Right atrium auricular region (tissue), 2 donors: ENCODE data around the gene GSG1L2. TPM values are rescaled to one million over a fixed set of nuclear protein-coding genes. Genes with fewer than 3 reads are reported as not detected.

Experiments
- DNase-seq: peaks from one replicate; pipeline ENCODE4 v3.0.0-alpha.2; 2019; ENCODE audit warnings: low spot score
- H3K27ac ChIP-seq, 2 donors: fragments of 200-600 bp; sonication (generic); 1 replicate in 1 of 2; 2 replicates in 1 of 2; pipeline ENCODE4 v1.5.1; 2016 to 2019
- H3K27me3 ChIP-seq, 2 donors: fragments of 200-600 bp; sonication (generic); one replicate each; pipeline versions ENCODE4 v1.5.1 to v1.6.0; 2017 to 2019
- H3K36me3 ChIP-seq: fragments of 200-600 bp; sonication (generic); one replicate; pipeline ENCODE4 v1.5.1; 2016
- H3K4me1 ChIP-seq, 2 donors: fragments of 200-600 bp; sonication (generic); one replicate each; pipeline versions ENCODE4 v1.5.1 to v1.6.0; 2017 to 2019
- H3K4me3 ChIP-seq, 2 donors: fragments of 200-600 bp; sonication (generic); 1 replicate in 1 of 2; 2 replicates in 1 of 2; pipeline ENCODE4 v1.5.1; 2017 to 2019; ENCODE audit warnings: mild to moderate bottlenecking in 1 of 2, moderate library complexity in 1 of 2
- H3K9me3 ChIP-seq, 2 donors: fragments of 200-600 bp; sonication (generic); one replicate each; pipeline ENCODE4 v1.5.1; 2019
- CTCF ChIP-seq, 2 donors: fragments of 200-600 bp; sonication (generic); IDR thresholded peaks; one replicate each; pipeline ENCODE4 v1.5.1; 2019; ENCODE audit warnings: antibody characterized with exemption in 2 of 2
- total RNA-seq, 2 donors: library from RNA; depleted of rRNA; stranded (reverse); fragments of >200 nt; gene quantifications; one replicate each; pipeline ENCODE4 v1.1.0, GENCODE V29; 2016

Gene GSG1L2
- total RNA-seq, 2 donors from 2014 or later = not detected

GRCh38 chr17:9859781-9860180 is 37.9 kb upstream of the GSG1L2 start:
- no peaks in the 10 kb centered on the region for H3K27me3 ChIP-seq
- H3K36me3 ChIP-seq = no peaks in the 10 kb centered on the region
- no peak overlapping the region for H3K27ac ChIP-seq
- H3K4me3 ChIP-seq = no peak overlapping the region
- DNase-seq = peak; percentile 11
- H3K4me1 ChIP-seq = no peaks in the 10 kb centered on the region
- peaks cover 0 to 6% of the 10 kb centered on the region in 2 donors for H3K9me3 ChIP-seq
- TF ChIP-seq CTCF (IDR thresholded peaks at IDR 0.05) = no peak

- H3K27me3 ChIP-seq = no peaks in the 10 kb centered on the region
- H3K9me3 ChIP-seq = no peaks in the 10 kb centered on the region
- no peak for DNase-seq
- no peak for TF ChIP-seq CTCF (IDR thresholded peaks at IDR 0.05)
- H3K4me1 ChIP-seq = no peaks in the 10 kb centered on the region
- H3K27ac ChIP-seq = no peak overlapping the region
- no peaks in the 10 kb centered on the region for H3K36me3 ChIP-seq
- H3K4me3 ChIP-seq = no peak overlapping the region
These were observed 33.2 kb upstream of the GSG1L2 start for GRCh38 chr17:9855036-9855435.

GRCh38 chr17:9854255-9854654 is 32.4 kb upstream of the GSG1L2 start:
- DNase-seq = no peak
- no peak for TF ChIP-seq CTCF (IDR thresholded peaks at IDR 0.05)
- Histone ChIP-seq H3K4me3 (no peak overlapping the region), H3K9me3 (no peaks in the 10 kb centered on the region), H3K27me3 (no peaks in the 10 kb centered on the region), H3K27ac (no peak overlapping the region), H3K4me1 (no peaks in the 10 kb centered on the region), H3K36me3 (no peaks in the 10 kb centered on the region)

GRCh38 chr17:9850151-9850550 is 28.3 kb upstream of the GSG1L2 start:
- Histone ChIP-seq H3K27ac (no peak overlapping the region), H3K27me3 (no peaks in the 10 kb centered on the region), H3K9me3 (no peaks in the 10 kb centered on the region), H3K36me3 (no peaks in the 10 kb centered on the region), H3K4me1 (no peaks in the 10 kb centered on the region), H3K4me3 (no peak overlapping the region)
- no peak for DNase-seq
- TF ChIP-seq CTCF (IDR thresholded peaks at IDR 0.05) = no peak

GRCh38 chr17:9845306-9845705 is 23.4 kb upstream of the GSG1L2 start:
- Histone ChIP-seq H3K9me3 (no peaks in the 10 kb centered on the region), H3K27me3 (no peaks in the 10 kb centered on the region), H3K4me3 (no peak overlapping the region), H3K36me3 (no peaks in the 10 kb centered on the region), H3K27ac (no peak overlapping the region), H3K4me1 (peaks cover 0 to 34% of the 10 kb centered on the region in 2 donors)
- no peak for TF ChIP-seq CTCF (IDR thresholded peaks at IDR 0.05)
- no peak for DNase-seq

- Histone ChIP-seq H3K27ac (peak overlapping the region in 1 of 2 donors; percentile 92), H3K36me3 (no peaks in the 10 kb centered on the region), H3K27me3 (no peaks in the 10 kb centered on the region), H3K9me3 (no peaks in the 10 kb centered on the region), H3K4me3 (no peak overlapping the region), H3K4me1 (peaks cover 0 to 37% of the 10 kb centered on the region in 2 donors)
- DNase-seq = no peak
- no peak for TF ChIP-seq CTCF (IDR thresholded peaks at IDR 0.05)
These were observed 22.3 kb upstream of the GSG1L2 start for GRCh38 chr17:9844153-9844552.
